H1 (cell line): ENCODE measurements around the gene NFIA. TPM values are rescaled to one million over a fixed set of nuclear protein-coding genes. Genes with fewer than 3 reads are reported as not detected.

Experiments
- CTCF ChIA-PET: fragments of 300-600 bp; sonication (Branson Sonifier 250); formaldehyde crosslinking; loops from one replicate; lab custom pipeline; 2021; ENCODE audit not compliant: partially characterized antibody; lab: Charles Lee
- POLR2A ChIA-PET: fragments of 300-600 bp; sonication (Branson Sonifier 250); formaldehyde crosslinking; loops from one replicate; lab custom pipeline; 2021; ENCODE audit warnings: inconsistent platforms; ENCODE audit not compliant: partially characterized antibody; lab: Charles Lee
- DNase-seq, 2 experiments: peaks; one replicate each; pipeline versions ENCODE4 v3.0.0 to v3.0.0-alpha.2; 2010 to 2022; ENCODE audit warnings: low spot score in 2 of 2, low read depth in 1 of 2, mixed read lengths in 1 of 2
- FAIRE-seq: peaks from 2 replicates; lab custom pipeline; 2011; peaks lifted over from hg19 to GRCh38; lab: Jason Lieb, UNC
- H2AFZ ChIP-seq: 2 replicates; pipeline ENCODE4 v1.8.1; 2012; ENCODE audit warnings: low read length, inconsistent platforms
- H2AK5ac ChIP-seq: 2 replicates; pipeline ENCODE4 v1.6.1; 2013; ENCODE audit warnings: low read depth, low read length
- H2BK120ac ChIP-seq: replicated peaks from 2 replicates; pipeline ENCODE3; 2013; ENCODE audit warnings: low read depth, low read length, inconsistent platforms
- H2BK12ac ChIP-seq: 2 replicates; pipeline ENCODE4 v1.6.1; 2013; ENCODE audit warnings: low read depth, low read length
- H2BK15ac ChIP-seq: 2 replicates; pipeline ENCODE4 v1.6.1; 2013; ENCODE audit warnings: low read length
- H2BK20ac ChIP-seq: 2 replicates; pipeline ENCODE4 v1.6.1; 2013; ENCODE audit warnings: low read length
- H2BK5ac ChIP-seq: 2 replicates; pipeline ENCODE4 v1.6.1; 2013; ENCODE audit warnings: low read depth, low read length
- H3K14ac ChIP-seq: 2 replicates; pipeline ENCODE4 v1.6.1; 2013; ENCODE audit warnings: inconsistent platforms; ENCODE audit not compliant: insufficient read length
- H3K18ac ChIP-seq: 2 replicates; pipeline ENCODE4 v1.6.1; 2013; ENCODE audit warnings: low read length; ENCODE audit errors: extremely low read depth
- H3K23ac ChIP-seq: 2 replicates; pipeline ENCODE4 v1.6.1; 2013; ENCODE audit warnings: inconsistent platforms; ENCODE audit not compliant: insufficient read length
- H3K23me2 ChIP-seq: 2 replicates; pipeline ENCODE4 v1.6.1; 2013; ENCODE audit warnings: low read depth, low read length
- H3K27ac ChIP-seq: 2 replicates; pipeline ENCODE4 v1.6.1; 2011; ENCODE audit warnings: low read depth, low read length, inconsistent platforms
- H3K27me3 ChIP-seq, 4 experiments: replicated peaks in 1 of 4; 1 replicate in 1 of 4; 2 replicates in 3 of 4; pipeline versions ENCODE4 v1.6.1 to v1.8.1; 2011 to 2013; ENCODE audit warnings: low read length in 3 of 4, mild to moderate bottlenecking in 3 of 4, inconsistent platforms in 2 of 4, mixed read lengths in 2 of 4, moderate library complexity in 1 of 4; ENCODE audit not compliant: control insufficient read depth in 3 of 4, insufficient read depth in 3 of 4; ENCODE audit errors: extremely low read depth in 1 of 4
- H3K36me3 ChIP-seq, 4 experiments: 2 replicates each; pipeline versions ENCODE4 v1.6.1 to v1.8.1; 2011 to 2013; ENCODE audit warnings: mild to moderate bottlenecking in 4 of 4, low read length in 3 of 4, moderate library complexity in 2 of 4, control low read depth in 1 of 4, inconsistent platforms in 1 of 4; ENCODE audit not compliant: insufficient read depth in 4 of 4, control insufficient read depth in 2 of 4
- H3K4ac ChIP-seq: replicated peaks from 2 replicates; pipeline ENCODE3; 2013; ENCODE audit warnings: low read length, low read depth, mixed read lengths, inconsistent platforms; ENCODE audit not compliant: insufficient read length
- H3K4me1 ChIP-seq, 4 experiments: replicated peaks in 1 of 4; 1 replicate in 1 of 4; 2 replicates in 3 of 4; pipeline versions ENCODE4 v1.6.1 to v1.8.1; 2011 to 2013; ENCODE audit warnings: low read length in 3 of 4, inconsistent platforms in 2 of 4, mixed read lengths in 1 of 4; ENCODE audit not compliant: insufficient read depth in 4 of 4, control insufficient read depth in 3 of 4
- H3K4me2 ChIP-seq, 2 experiments: 2 replicates each; pipeline versions ENCODE4 v1.6.1 to v1.8.1; 2011 to 2013; ENCODE audit warnings: low read depth in 2 of 2, low read length in 2 of 2, control low read depth in 1 of 2, inconsistent platforms in 1 of 2, mild to moderate bottlenecking in 1 of 2; ENCODE audit not compliant: insufficient read depth in 1 of 2
- H3K4me3 ChIP-seq, 4 experiments: fragments of 200-600, 300-600 bp in 1 of 4; sonication (generic), shearing (Covaris generic), sonication (Bioruptor Twin) in 1 of 4; 2 replicates each; pipeline versions ENCODE4 v1.5.1 to v1.8.1; 2011 to 2016; ENCODE audit warnings: low read length in 4 of 4, low read depth in 3 of 4, control low read depth in 2 of 4, inconsistent platforms in 2 of 4, mild to moderate bottlenecking in 2 of 4, mixed read lengths in 1 of 4, moderate library complexity in 1 of 4; ENCODE audit not compliant: insufficient read depth in 2 of 4; ENCODE audit errors: extremely low read depth in 1 of 4
- H3K56ac ChIP-seq: replicated peaks from 2 replicates; pipeline ENCODE3; 2013; ENCODE audit warnings: low read depth, mild to moderate bottlenecking, mixed read lengths, low read length, inconsistent platforms; ENCODE audit not compliant: insufficient read length
- H3K79me1 ChIP-seq: 2 replicates; pipeline ENCODE4 v1.6.1; 2013; ENCODE audit warnings: low read depth, low read length, control low read depth
- H3K79me2 ChIP-seq, 2 experiments: 2 replicates each; pipeline versions ENCODE4 v1.6.1 to v1.8.1; 2012 to 2013; ENCODE audit warnings: low read length in 2 of 2, mild to moderate bottlenecking in 2 of 2, inconsistent platforms in 1 of 2; ENCODE audit not compliant: insufficient read depth in 2 of 2, control insufficient read depth in 1 of 2
- H3K9ac ChIP-seq, 4 experiments: replicated peaks in 1 of 4; 1 replicate in 1 of 4; 2 replicates in 3 of 4; pipeline versions ENCODE4 v1.6.1 to v1.8.1; 2011 to 2013; ENCODE audit warnings: low read depth in 3 of 4, low read length in 3 of 4, control low read depth in 2 of 4, mild to moderate bottlenecking in 2 of 4, moderate library complexity in 2 of 4, inconsistent platforms in 1 of 4; ENCODE audit errors: extremely low read depth in 1 of 4
- H3K9me3 ChIP-seq, 2 experiments: 2 replicates each; pipeline versions ENCODE4 v1.6.1 to v1.8.1; 2012 to 2013; ENCODE audit warnings: mild to moderate bottlenecking in 2 of 2, moderate library complexity in 2 of 2, control low read depth in 1 of 2, inconsistent platforms in 1 of 2, low read depth in 1 of 2, low read length in 1 of 2, mixed read lengths in 1 of 2; ENCODE audit not compliant: insufficient read depth in 2 of 2
- H4K20me1 ChIP-seq, 2 experiments: replicated peaks in 1 of 2; 2 replicates each; pipeline versions ENCODE3 to v1.8.1; 2011 to 2013; ENCODE audit warnings: inconsistent platforms in 2 of 2, low read length in 2 of 2, mild to moderate bottlenecking in 1 of 2; ENCODE audit not compliant: insufficient read depth in 2 of 2, control insufficient read depth in 1 of 2
- H4K5ac ChIP-seq: 2 replicates; pipeline ENCODE4 v1.6.1; 2013; ENCODE audit warnings: low read length, low read depth, mixed read lengths, inconsistent platforms; ENCODE audit not compliant: insufficient read length
- H4K8ac ChIP-seq: 2 replicates; pipeline ENCODE4 v1.8.0; 2013; ENCODE audit warnings: mild to moderate bottlenecking, moderate library complexity, low read length, inconsistent platforms; ENCODE audit not compliant: insufficient read depth; ENCODE audit errors: extremely low read depth
- H4K91ac ChIP-seq: replicated peaks from 2 replicates; pipeline ENCODE3; 2013; ENCODE audit warnings: low read length, mixed read lengths, inconsistent platforms; ENCODE audit not compliant: insufficient read length
- KDM1A ChIP-seq: fragments of 200-600, 300-600 bp; sonication (generic); IDR thresholded peaks from 2 replicates; pipeline ENCODE4 v1.7.1; 2016; ENCODE audit warnings: mild to moderate bottlenecking, low read length, borderline replicate concordance
- POLR2A ChIP-seq, 2 experiments: IDR thresholded peaks; 1 replicate in 1 of 2; 2 replicates in 1 of 2; pipeline ENCODE4 v1.6.1; 2011; ENCODE audit warnings: low read depth in 2 of 2, low read length in 2 of 2, mild to moderate bottlenecking in 2 of 2; ENCODE audit errors: control extremely low read depth in 1 of 2
- TAF1 ChIP-seq: IDR thresholded peaks from 2 replicates; pipeline ENCODE4 v1.6.1; 2011; ENCODE audit warnings: mild to moderate bottlenecking, low read depth, low read length
- TAF7 ChIP-seq: optimal IDR thresholded peaks from 2 replicates; pipeline ENCODE3; 2011; ENCODE audit warnings: low read depth, mild to moderate bottlenecking, inconsistent platforms, low read length, moderate library complexity, borderline replicate concordance
- YY1 ChIP-seq: IDR thresholded peaks from 2 replicates; pipeline ENCODE4 v1.6.1; 2011; ENCODE audit warnings: low read depth, mild to moderate bottlenecking, low read length
- WGBS, 2 experiments: shearing (Covaris generic) in 1 of 2; methylation state at CpG; one replicate each; pipeline versions ENCODE4 v1.1.6 to v1.1.7; 2013 to 2015; ENCODE audit warnings: low lambda C conversion rate in 2 of 2, mixed read lengths in 2 of 2, inconsistent platforms in 1 of 2, low coverage in 1 of 2, missing lambda C conversion rate in 1 of 2; ENCODE audit not compliant: insufficient replicate concordance in 2 of 2, insufficient coverage in 1 of 2, insufficient read length in 1 of 2; ENCODE audit errors: extremely low coverage in 1 of 2, missing lambda C conversion rate in 1 of 2; 5-methylcytosine and 5-hydroxymethylcytosine counted together
- polyA plus RNA-seq, 7 experiments: library from polyadenylated mRNA; depleted of rRNA in 3 of 7; stranded (reverse) in 5 of 7; unstranded in 2 of 7; fragments of >200 nt in 5 of 7; fragments of 200-250 nt in 2 of 7; gene quantifications; 1 replicate in 5 of 7; 2 replicates in 1 of 7; 4 replicates in 1 of 7; pipeline versions ENCODE4 v1.2.1 to v1.2.3, GENCODE V29; 2011 to 2013; ENCODE audit warnings: missing spikeins in 2 of 7, mixed read lengths in 2 of 7
- total RNA-seq: library from RNA; stranded (reverse); fragmentation: NEBNext Ultra II Directional; extraction: Animal tissue kit (Norgen Biotek cat#: 25700); gene quantifications from 2 replicates; pipeline ENCODE4 v1.2.1, GENCODE V29; 2021

The NFIA gene
- total and polyA plus RNA-seq, 2 of the 8 experiments (the other 6 are each of a cell fraction or from before 2014, with no cell fraction given): 1.8 to 2.3 TPM

- no peak overlapping the region for H3K4me2 ChIP-seq
- WGBS, 2 experiments: 83% methylated on average over 7 of the region's 7 CpGs; no CpG with 5 or more reads in 1 of the 2 experiments
- TF ChIP-seq TAF7 (no peak), POLR2A (IDR thresholded peaks at IDR 0.05; ENCODE audit: control extremely low read depth in 1 of 2, low read depth in 2 of 2, low read length in 2 of 2) (no peak), KDM1A (no peak), YY1 (no peak), TAF1 (no peak)
These were observed 350.4 kb downstream of the NFIA start for GRCh38 chr1:61432616-61433388.

More at GRCh38 chr1:61432616-61433388, 350.4 kb downstream of the NFIA start:
- POLR2A ChIA-PET: interaction anchor here (0.8 to 1.2 kb wide), 2 partner anchors 13 to 355 kb away, joined by 3 read pairs; no protein-coding TSS in a partner anchor
- FAIRE-seq (no peak), DNase-seq (no peak)
- no peaks in the 10 kb centered on the region for H3K27me3 ChIP-seq
- H2BK20ac ChIP-seq: no peak overlapping the region
- no peak overlapping the region for H4K5ac ChIP-seq
- no peaks in the 10 kb centered on the region for H3K79me1 ChIP-seq
- H2AFZ ChIP-seq: no peak overlapping the region
- no peak overlapping the region for H3K27ac ChIP-seq
- H3K9ac ChIP-seq: no peak overlapping the region
- no peak overlapping the region for H3K56ac ChIP-seq
- H2BK15ac ChIP-seq: no peak overlapping the region
- no peaks in the 10 kb centered on the region for H3K9me3 ChIP-seq
- no peak overlapping the region for H3K18ac ChIP-seq
- H2BK120ac ChIP-seq: no peak overlapping the region
- H3K4ac ChIP-seq: no peak overlapping the region
- no peaks in the 10 kb centered on the region for H3K79me2 ChIP-seq
- no peak overlapping the region for H2BK12ac ChIP-seq
- no peak overlapping the region for H2AK5ac ChIP-seq
- H3K23me2 ChIP-seq: no peaks in the 10 kb centered on the region
- H3K4me3 ChIP-seq: no peak overlapping the region
- H3K36me3 ChIP-seq: no peaks in the 10 kb centered on the region
- H3K14ac ChIP-seq: no peak overlapping the region
- peaks cover 0 to 14% (median 0%) of the 10 kb centered on the region in 4 experiments; a peak in 3 of 7 replicates for H3K4me1 ChIP-seq
- CTCF ChIA-PET: interaction anchor here (0.6 to 1.8 kb wide), 10 partner anchors 9 to 405 kb away, joined by 3 to 5 read pairs (median 3); no protein-coding TSS in a partner anchor
- H4K91ac ChIP-seq: no peak overlapping the region
- H2BK5ac ChIP-seq: no peak overlapping the region
- H4K20me1 ChIP-seq: no peaks in the 10 kb centered on the region
- H4K8ac ChIP-seq: no peak overlapping the region
- H3K23ac ChIP-seq: no peak overlapping the region
